MM.1S (cell line): Measurements from ENCODE around the gene JHY.
A peak's percentile ranks its signal among the peaks of the same experiment; 100 is the strongest.

Experiments
- DNase-seq: peaks from one replicate; pipeline ENCODE4 v3.0.0-alpha.2; 2015
- H2AFZ ChIP-seq: fragments of 300-600 bp; sonication (generic); 2 replicates; pipeline ENCODE4 v1.6.0; 2016; ENCODE audit warnings: antibody characterized with exemption, low read length
- H3F3A ChIP-seq: fragments of 300-600 bp; sonication (generic); 2 replicates; pipeline ENCODE4 v1.6.1; 2016; ENCODE audit warnings: mild to moderate bottlenecking, antibody characterized with exemption, low read length, moderate library complexity, mixed read lengths; ENCODE audit not compliant: insufficient read depth
- H3K27ac ChIP-seq: fragments of 300-600 bp; sonication (generic); 2 replicates; pipeline ENCODE4 v1.5.1; 2016; ENCODE audit warnings: mild to moderate bottlenecking, low read length
- H3K27me3 ChIP-seq: fragments of 300-600 bp; sonication (generic); replicated peaks from 2 replicates; pipeline ENCODE4 v1.6.0; 2016; ENCODE audit warnings: low read length; ENCODE audit not compliant: insufficient read depth
- H3K36me3 ChIP-seq: fragments of 300-600 bp; sonication (generic); replicated peaks from 2 replicates; pipeline ENCODE4 v1.6.1; 2016; ENCODE audit warnings: mild to moderate bottlenecking, low read length, mixed read lengths; ENCODE audit not compliant: insufficient read depth
- H3K4me1 ChIP-seq: fragments of 300-600 bp; sonication (generic); 2 replicates; pipeline ENCODE4 v1.6.1; 2016; ENCODE audit warnings: low read length, mixed read lengths
- H3K4me2 ChIP-seq: fragments of 300-600 bp; sonication (generic); 2 replicates; pipeline ENCODE4 v1.6.0; 2016; ENCODE audit warnings: low read depth, low read length
- H3K4me3 ChIP-seq: fragments of 300-600 bp; sonication (generic); 2 replicates; pipeline ENCODE4 v1.5.1; 2016; ENCODE audit warnings: low read length, mixed read lengths
- H3K79me2 ChIP-seq: fragments of 300-600 bp; sonication (generic); 2 replicates; pipeline ENCODE4 v1.6.1; 2016; ENCODE audit warnings: mixed run types, low read length, mixed read lengths
- H3K9ac ChIP-seq: fragments of 300-600 bp; sonication (generic); 2 replicates; pipeline ENCODE4 v1.6.1; 2016; ENCODE audit warnings: low read length, mixed read lengths
- H3K9me2 ChIP-seq: fragments of 300-600 bp; sonication (generic); replicated peaks from 2 replicates; pipeline ENCODE4 v1.6.1; 2016; ENCODE audit warnings: mild to moderate bottlenecking, low read length, mixed read lengths; ENCODE audit not compliant: insufficient read depth
- H3K9me3 ChIP-seq: fragments of 300-600 bp; sonication (generic); replicated peaks from 2 replicates; pipeline ENCODE4 v1.6.1; 2016; ENCODE audit warnings: mild to moderate bottlenecking, low read length, mixed read lengths; ENCODE audit not compliant: insufficient read depth
- H4K20me1 ChIP-seq: fragments of 300-600 bp; sonication (generic); 2 replicates; pipeline ENCODE4 v1.6.1; 2016; ENCODE audit warnings: mild to moderate bottlenecking, low read length, moderate library complexity, mixed read lengths; ENCODE audit not compliant: insufficient read depth
- CTCF ChIP-seq: fragments of 300-600 bp; sonication (generic); IDR thresholded peaks from 2 replicates; pipeline ENCODE4 v1.5.1; 2016; ENCODE audit warnings: antibody characterized with exemption, low read length, mixed read lengths
- EZH2 ChIP-seq: fragments of 300-600 bp; sonication (generic); optimal IDR thresholded peaks from 2 replicates; pipeline ENCODE3; 2017; ENCODE audit warnings: low read depth, mild to moderate bottlenecking, antibody characterized with exemption, low read length, mixed read lengths
- EZH2phosphoT487 ChIP-seq: fragments of 300-600 bp; sonication (generic); IDR thresholded peaks from 2 replicates; pipeline ENCODE4 v1.6.1; 2018; ENCODE audit warnings: antibody characterized with exemption, low read length

Gene JHY

GRCh38 chr11:122983438-122984185, 101.1 kb downstream of the JHY start:
- Histone ChIP-seq H3K9me2 (no peaks in the 10 kb centered on the region), H3K79me2 (no peaks in the 10 kb centered on the region), H3K9me3 (no peaks in the 10 kb centered on the region), H3K4me1 (0 out of 2 replicates have a peak, but pooled peaks cover 3% of the 10 kb centered on the region), H3K9ac (no peak overlapping the region), H3K27ac (no peak overlapping the region), H3F3A (no peaks in the 10 kb centered on the region), H3K36me3 (no peaks in the 10 kb centered on the region), H2AFZ (0 out of 2 replicates have a peak overlapping the region, but pooled peaks have one; percentile 46), H3K4me3 (peak overlapping the region; percentile 63), H4K20me1 (no peaks in the 10 kb centered on the region), H3K4me2 (peak overlapping the region; percentile 47), H3K27me3 (peaks cover 42% of the 10 kb centered on the region)
- TF ChIP-seq CTCF (no peak), EZH2 (no peak), EZH2phosphoT487 (no peak)
- DNase-seq: no peak

GRCh38 chr11:122984186-122985011, 101.8 kb downstream of the JHY start:
- DNase-seq: no peak
- no peaks in the 10 kb centered on the region for H3K79me2 ChIP-seq
- H3K9me2 ChIP-seq: no peaks in the 10 kb centered on the region
- H2AFZ ChIP-seq: peak overlapping the region; percentile 46
- peaks cover 36% of the 10 kb centered on the region for H3K27me3 ChIP-seq
- H4K20me1 ChIP-seq: no peaks in the 10 kb centered on the region
- H3K9ac ChIP-seq: no peak overlapping the region
- H3K27ac ChIP-seq: no peak overlapping the region
- 0 out of 2 replicates have a peak, but pooled peaks cover 3% of the 10 kb centered on the region for H3K4me1 ChIP-seq
- no peaks in the 10 kb centered on the region for H3K36me3 ChIP-seq
- H3F3A ChIP-seq: no peaks in the 10 kb centered on the region
- H3K4me2 ChIP-seq: peak overlapping the region; percentile 47
- TF ChIP-seq EZH2 (no peak), CTCF (no peak), EZH2phosphoT487 (no peak)
- no peaks in the 10 kb centered on the region for H3K9me3 ChIP-seq
- peak overlapping the region; percentile 63 for H3K4me3 ChIP-seq

GRCh38 chr11:122995526-122995925, 113.0 kb downstream of the JHY start:
- no peaks in the 10 kb centered on the region for H3K79me2 ChIP-seq
- no peaks in the 10 kb centered on the region for H3K4me1 ChIP-seq
- H2AFZ ChIP-seq: no peak overlapping the region
- no peak overlapping the region for H3K9ac ChIP-seq
- H4K20me1 ChIP-seq: no peaks in the 10 kb centered on the region
- H3K4me3 ChIP-seq: no peak overlapping the region
- no peaks in the 10 kb centered on the region for H3K9me2 ChIP-seq
- no peaks in the 10 kb centered on the region for H3K27me3 ChIP-seq
- H3F3A ChIP-seq: no peaks in the 10 kb centered on the region
- TF ChIP-seq CTCF (no peak), EZH2phosphoT487 (no peak), EZH2 (no peak)
- H3K9me3 ChIP-seq: no peaks in the 10 kb centered on the region
- H3K4me2 ChIP-seq: no peak overlapping the region
- H3K27ac ChIP-seq: no peak overlapping the region
- no peaks in the 10 kb centered on the region for H3K36me3 ChIP-seq
- DNase-seq: no peak
